ENCODE results near the gene NFIA.

DNA sequence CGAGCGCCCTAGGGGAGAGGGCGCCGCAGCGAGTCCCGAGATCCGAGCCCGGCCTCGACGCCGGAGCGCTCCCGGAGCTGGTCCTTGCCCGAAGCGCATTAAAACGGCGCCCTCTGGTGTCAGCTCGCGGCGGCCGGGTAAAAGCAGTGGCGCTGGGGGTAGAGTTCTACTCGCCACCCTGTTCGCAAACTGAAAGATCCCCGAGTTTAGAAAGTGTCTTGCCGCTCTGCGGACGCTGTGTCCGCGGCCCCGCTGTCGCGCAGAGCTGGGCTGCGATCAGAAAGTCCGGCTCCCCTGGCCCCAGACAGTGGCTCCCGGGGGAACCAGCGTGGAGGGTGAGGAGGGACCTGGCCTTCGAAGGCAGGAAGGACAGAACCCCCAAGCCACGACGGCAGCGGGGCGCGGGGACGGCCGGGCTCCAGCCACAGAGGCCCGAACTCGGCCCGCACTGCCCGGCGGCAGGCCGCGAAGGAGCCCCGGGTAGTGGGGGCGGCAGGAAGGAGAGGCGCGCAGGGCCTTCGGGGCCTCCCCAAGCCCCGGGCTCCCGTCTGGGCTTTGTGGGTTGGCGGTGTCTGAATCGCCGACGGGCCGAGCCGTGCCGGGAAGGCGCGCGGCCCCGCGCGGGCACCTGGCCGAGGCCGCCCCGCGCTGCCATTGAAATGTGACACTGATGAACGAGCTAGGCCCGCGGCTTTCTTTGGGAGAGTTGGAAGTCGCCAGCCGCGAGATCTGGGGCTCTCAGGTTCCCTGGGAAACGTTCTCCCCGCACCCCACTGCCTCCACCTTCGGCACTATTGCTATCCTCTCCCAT lies 39.1 kb upstream of the NFIA start:
- no peak for TF ChIP-seq EZH2phosphoT487 (IDR thresholded peaks at IDR 0.05; ENCODE audit: low read length)
- TF ChIP-seq, protein P1, sequence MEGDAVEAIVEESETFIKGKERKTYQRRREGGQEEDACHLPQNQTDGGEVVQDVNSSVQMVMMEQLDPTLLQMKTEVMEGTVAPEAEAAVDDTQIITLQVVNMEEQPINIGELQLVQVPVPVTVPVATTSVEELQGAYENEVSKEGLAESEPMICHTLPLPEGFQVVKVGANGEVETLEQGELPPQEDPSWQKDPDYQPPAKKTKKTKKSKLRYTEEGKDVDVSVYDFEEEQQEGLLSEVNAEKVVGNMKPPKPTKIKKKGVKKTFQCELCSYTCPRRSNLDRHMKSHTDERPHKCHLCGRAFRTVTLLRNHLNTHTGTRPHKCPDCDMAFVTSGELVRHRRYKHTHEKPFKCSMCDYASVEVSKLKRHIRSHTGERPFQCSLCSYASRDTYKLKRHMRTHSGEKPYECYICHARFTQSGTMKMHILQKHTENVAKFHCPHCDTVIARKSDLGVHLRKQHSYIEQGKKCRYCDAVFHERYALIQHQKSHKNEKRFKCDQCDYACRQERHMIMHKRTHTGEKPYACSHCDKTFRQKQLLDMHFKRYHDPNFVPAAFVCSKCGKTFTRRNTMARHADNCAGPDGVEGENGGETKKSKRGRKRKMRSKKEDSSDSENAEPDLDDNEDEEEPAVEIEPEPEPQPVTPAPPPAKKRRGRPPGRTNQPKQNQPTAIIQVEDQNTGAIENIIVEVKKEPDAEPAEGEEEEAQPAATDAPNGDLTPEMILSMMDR (IDR thresholded peaks at IDR 0.05; ENCODE audit: low read length): peak; percentile 80
